IPS DF 19.7 (cell line): Measurements from ENCODE around the gene FMR1NB.

Source experiments
- DNase-seq: peaks from one replicate; pipeline ENCODE4 v3.0.0-alpha.2; 2013; ENCODE audit warnings: low read depth, low spot score

Gene FMR1NB

DNA sequence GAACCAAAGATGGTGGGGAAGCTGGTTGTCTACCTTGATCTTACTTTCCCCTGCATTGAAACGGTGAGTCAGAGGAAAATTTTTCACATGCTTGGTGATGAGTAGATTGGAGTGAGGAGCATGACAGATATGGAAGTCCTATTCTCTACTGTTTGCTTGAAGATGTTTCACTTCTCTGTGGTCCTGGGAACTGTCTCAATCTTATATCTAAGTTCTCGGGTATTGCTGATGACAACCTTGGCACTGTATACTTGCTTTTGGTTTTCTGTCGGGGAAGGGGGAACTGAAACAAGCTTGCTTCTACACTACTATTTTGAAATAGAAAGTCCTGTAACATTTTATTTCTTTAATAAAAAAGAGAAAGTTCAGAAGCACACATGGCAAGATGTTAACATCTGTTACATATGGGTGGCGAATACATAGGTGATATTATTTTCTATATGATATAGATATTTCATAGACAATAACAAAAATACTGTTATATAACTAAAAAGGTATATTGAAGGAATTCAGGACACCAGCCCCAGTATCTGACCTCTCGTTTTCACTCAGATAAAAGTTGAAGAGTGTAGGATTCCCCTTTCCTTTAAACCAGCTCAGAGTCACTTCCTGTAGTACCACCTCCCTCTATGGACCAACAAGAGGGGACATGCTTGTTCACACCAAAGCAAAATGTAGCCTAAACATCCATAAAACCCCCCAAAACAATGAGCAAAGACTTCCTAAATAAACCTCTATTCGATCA, 88.8 kb downstream of the FMR1NB start:
- no peak for DNase-seq

GRCh38 chrX:148070504-148070877, 89.4 kb downstream of the FMR1NB start:
- no peak for DNase-seq
